CD4-positive, alpha-beta T cell treated with Interleukin-10 for 1 hour (primary cell): ENCODE results near the gene SNAP91.
"Not testable (repeated sequence)": the region's sequence is repeated elsewhere in the genome, so short reads cannot be mapped to it uniquely, and the experiment has no call there.

Source experiments
- DNase-seq: peaks from one replicate; pipeline ENCODE4 v3.0.0-alpha.2; 2020

SNAP91 gene

DNA sequence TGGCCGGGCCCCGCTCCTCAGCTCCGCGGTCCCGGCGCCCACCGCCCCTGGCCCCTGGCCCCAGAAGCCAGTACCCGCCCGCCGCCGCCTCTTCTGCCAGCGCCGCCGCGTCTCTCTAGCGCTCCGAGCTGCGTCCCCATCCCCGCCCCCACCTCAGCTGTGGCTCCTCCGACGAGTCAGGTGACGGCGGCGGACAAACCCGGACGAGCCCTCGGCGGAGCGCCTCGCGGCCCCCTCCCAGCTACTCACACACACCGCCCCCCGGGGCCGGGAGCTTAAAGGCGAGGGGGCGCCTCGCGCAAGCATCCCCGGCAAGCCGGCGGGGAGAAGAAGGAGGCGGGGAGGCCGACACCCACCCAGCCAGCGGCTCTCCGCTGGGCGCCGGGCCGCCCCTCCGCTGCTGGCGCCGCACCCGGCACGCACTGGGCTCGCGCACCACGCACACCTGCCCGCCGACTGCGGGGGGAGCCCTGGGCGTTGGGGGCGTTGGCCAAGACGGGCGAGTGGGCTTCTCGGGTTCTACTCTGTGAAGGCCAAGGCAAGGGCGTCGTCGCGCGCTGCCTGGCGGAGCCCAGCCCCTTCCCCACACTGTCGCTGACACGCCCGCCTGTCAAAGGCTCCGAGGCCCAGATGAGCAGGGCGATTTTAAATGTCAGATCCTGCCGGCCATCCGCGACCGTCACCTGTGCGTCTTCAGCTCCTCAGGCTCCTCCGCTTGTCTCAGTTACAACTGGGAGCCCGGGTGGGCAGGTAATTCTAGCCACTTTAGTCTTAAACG lies at the start of gene SNAP91:
Gene SNAP91, minus strand, starts transcription at position 132 of the 778 bp plus-strand sequence. CDS start 1,174 bp downstream, outside the sequence.
- no peak for DNase-seq

GRCh38 chr6:83758533-83758932 lies 49.6 kb upstream of the SNAP91 start:
- no peak for DNase-seq

DNA sequence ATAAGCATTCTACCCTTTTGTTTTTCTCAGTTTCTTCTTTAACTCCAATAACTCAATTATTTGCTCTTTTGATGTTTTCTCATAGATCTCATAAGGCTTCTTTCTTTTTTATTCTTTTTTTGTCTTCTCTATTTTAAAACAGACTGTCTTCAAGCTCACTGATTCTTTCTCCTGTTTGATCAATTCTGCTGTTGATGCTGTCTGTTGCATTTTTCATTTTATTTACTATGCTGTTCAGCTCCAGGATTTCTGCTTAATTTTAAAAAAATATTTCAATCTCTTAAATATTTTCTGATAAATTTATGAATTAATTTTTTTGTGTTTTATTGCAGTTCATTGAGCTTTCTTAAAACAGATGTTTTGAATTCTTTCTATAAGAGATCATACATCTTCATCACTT lies 48.1 kb upstream of the SNAP91 start:
- DNase-seq = no peak

DNA sequence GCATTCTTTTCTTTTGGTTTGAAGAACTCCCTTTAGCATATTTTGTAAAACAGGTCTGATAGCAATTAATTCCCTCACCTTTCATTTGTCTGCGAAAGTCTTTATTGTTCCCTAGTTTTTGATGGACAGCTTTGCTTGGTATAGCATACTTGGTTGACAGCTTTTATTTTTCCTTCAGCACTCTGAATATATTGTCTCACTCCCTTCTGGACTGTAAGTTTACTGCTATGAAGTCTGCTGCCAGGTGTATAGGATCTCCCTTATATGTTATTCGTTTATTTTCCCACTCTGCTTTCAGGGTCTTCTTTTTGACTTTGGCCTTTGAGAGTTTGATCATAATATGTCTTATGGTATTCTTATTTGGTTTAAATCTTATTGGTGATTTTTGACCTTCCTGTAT lies 47.7 kb upstream of the SNAP91 start:
- DNase-seq = no peak

DNA sequence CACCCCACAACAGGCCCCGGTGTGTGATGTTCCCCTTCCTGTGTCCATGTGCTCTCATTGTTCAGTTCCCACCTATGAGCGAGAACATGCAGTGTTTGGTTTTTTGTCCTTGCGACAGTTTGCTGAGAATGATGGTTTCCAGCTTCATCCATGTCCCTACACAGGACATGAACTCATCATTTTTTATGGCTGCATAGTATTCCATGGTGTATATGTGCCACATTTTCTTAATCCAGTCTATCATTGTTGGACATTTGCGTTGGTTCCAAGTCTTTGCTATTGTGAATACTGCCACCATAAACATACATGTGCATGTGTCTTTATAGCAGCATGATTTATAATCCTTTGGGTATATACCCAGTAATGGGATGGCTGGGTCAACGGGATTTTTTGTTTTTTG lies 43.5 kb upstream of the SNAP91 start:
- not testable (repeated sequence) for DNase-seq

DNA sequence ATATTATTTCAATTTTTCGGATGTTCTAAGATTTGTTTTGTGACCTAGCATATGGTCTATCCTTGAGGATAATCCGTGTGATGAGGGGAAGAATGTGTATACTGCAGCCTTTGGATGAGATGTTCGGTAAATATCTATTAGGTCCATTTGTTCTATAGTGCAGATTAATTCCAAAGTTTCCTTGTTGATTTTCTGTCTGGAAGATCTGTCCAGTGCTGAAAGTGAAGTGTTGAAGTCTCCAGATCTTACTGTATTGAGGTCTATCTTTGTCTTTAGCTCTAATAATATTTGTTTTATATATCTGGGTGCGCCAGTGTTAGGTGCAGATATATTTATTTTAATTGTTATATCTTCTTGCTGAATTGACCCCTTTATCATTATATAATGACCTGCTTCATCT lies 32.2 kb upstream of the SNAP91 start:
- no peak for DNase-seq

GRCh38 chr6:83735461-83735860 lies 26.6 kb upstream of the SNAP91 start:
- no peak for DNase-seq

- DNase-seq = no peak
These were observed 21.0 kb upstream of the SNAP91 start for GRCh38 chr6:83729871-83730270.

DNA sequence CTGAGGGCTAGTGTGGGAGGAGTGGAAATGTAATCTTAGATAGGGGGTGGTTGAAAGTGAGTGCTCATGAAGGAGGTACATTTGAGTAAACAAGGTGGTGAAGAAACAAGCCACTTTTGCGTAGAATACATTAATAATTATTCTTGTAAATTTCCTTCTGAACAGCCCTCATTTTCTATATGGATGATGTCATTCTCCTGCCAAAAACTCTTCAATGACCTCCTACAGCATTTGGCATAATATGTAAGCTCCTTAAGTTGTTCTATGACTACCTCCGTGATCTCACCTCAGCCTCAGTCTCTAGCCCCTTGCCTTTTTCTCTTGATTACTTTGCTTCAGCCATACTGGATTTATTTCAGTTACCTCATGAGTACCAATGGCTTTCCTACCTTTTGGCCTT lies 14.0 kb upstream of the SNAP91 start:
- DNase-seq = no peak

DNA sequence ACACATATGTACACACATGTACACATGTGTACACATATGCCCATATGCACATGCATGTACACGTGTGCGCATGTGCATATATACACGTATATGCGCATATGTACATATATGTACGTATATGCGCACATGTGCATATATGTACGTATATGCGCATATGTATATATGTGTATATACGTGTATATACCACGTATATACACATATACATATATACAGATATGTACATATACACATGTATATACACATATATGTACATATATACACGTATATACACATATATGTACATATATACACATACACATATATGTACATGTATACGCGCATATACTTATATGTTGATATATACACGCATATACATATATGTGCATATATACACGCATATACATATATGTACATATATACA lies 8.9 kb upstream of the SNAP91 start:
- DNase-seq = no peak

GRCh38 chr6:83711958-83712357 lies 3.1 kb upstream of the SNAP91 start:
- DNase-seq = no peak

DNA sequence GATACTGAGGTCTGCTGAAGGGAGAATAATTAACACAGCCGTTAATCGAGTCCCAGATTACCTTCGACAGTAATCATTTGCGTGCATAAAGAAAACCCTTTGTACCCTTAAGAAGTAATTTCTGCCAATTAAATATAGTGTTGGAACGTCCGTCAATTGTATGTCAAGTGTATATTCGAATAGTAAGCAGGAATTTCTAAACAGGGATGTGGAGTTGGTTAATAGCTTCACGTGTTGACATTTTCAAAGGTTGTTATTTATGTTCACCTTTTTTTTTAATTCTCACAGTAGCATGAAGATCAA lies 798 bp upstream of the SNAP91 start:
- DNase-seq = no peak

DNA sequence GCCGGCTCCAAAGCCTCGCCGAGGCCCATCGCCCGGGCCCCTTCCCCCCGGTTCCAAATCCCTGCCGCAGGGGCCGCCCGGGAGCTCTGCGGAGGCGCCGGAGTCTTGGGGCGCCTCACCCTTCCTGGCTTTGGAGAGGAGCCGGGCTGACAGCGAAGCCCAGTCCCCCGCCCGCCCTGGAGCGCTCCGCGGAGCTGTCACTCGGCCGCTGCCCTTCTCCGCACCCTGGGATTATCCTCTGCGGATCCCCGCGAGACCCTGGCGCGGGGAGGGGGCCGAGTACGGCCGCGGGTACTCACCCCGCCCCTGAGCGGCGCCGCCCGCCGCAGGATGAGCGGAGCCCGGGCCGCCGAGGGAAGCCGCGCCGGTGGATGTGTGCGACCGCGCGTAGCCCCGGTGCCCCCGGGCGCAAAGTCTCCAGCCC lies 343 bp downstream of the SNAP91 start:
- DNase-seq = no peak

DNA sequence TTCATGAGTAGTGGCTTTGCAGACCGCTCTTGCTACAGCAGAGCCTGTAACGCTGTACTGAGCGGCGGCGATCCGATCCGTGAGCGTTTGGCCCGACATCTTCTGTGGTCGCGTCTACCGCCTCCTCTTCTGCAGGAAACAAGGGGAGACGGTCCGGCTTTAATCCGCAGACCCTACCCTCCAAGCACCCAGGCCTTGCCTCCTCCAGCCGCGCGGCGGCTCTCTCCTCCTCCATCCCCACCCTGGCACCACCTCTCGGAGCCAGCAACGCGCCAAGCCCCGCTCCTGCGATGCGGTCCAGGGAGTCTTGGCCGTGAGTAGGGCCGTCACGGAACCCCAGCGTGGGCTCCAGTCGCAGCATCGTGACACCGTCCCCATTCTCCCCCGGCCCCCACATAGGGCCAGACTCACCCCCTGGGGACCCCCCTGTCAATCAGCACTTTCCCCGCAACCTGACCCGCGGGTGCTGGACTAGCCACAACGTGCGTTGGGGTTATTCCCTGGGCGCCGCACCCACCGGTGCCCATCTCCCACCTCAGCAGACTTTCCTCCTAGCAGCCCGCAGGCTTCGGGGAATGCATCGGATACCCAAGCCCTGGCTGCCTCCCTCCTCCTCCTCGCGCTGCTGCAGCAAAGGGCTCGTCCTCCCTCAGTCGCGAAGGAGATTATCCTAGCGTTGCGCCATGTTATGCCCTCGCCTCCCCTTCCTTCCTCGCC lies 914 bp downstream of the SNAP91 start:
- no peak for DNase-seq

DNA sequence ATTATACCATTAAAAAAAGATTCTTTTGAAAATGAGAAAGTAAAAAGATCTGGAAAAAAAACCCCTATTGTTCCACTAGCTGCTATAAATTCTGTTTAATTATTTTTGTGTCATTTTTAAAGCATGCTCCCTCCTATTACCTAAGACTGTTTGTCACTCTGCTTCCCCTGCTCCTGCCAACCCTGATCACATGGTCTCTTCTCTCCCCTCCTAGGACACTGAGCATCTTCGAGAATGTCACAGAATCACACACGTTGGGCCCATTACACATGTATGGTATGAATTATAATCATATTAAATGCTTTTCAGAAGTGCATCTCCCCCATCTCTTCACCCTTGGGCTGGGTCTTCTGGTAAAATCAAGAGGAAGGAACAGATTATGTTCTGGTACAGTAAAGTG lies 6.2 kb downstream of the SNAP91 start:
- no peak for DNase-seq

DNA sequence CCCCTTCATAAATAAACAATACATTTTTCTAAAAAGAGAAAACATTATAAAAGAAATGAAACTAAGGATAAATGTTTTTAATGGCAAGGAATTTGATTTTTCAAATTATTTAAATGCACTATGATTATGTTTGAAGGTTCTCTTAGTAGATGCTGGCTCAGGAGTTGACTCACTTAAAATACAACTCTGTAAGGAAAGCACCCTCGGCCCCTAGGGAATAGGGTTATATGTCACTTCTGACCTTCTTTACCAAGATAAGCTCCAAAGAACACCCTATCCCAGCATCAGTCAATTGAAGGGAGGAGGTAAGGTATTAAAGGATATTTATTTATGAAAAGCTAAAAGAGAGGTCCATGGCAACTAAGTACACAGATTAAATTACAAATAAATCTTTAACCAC lies 6.8 kb downstream of the SNAP91 start:
- DNase-seq = no peak

DNA sequence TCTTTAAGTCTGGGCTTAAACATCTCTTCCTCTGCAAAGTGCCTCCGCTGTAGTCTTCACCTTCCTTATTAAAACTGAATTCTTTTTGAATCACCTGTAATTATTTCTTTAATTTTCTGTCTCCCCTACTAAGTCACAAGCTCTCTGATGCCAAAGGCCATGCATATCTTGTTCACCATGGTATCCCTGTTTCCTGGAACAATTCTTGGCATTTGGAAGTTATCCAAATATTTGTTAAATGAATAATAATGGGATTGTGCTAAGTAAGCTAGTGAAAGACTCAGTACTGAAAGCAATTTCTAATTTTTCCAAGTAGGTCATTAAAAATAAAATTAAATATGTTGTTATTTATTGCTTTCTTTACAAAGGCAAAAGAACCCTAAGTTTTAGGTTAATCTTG lies 12.2 kb downstream of the SNAP91 start:
- no peak for DNase-seq

- DNase-seq = no peak
These were observed 23.4 kb downstream of the SNAP91 start for GRCh38 chr6:83685481-83685880.

- no peak for DNase-seq
These were observed 31.1 kb downstream of the SNAP91 start for GRCh38 chr6:83677791-83678190.

DNA sequence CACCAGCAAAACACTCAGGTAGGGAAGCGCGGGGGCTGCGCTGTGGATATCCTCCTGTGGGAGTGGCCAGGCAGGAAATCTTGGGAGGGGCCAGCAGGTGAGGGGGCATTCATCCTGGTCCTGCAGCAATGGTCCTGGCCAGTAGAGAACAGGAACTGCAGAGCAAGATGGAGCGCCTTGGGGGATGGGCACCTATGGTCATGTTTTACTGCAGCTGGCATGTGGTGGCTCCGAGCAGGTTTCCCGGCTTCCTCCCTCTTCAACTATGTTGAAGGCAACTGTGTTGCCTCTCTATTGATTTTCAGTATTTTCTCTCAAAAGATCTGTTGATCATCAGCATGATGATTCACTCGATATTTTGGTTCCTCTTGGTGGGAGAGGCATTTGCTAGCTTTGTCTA lies 70.9 kb downstream of the SNAP91 start:
- DNase-seq = no peak

GRCh38 chr6:83636800-83637199 lies 72.1 kb downstream of the SNAP91 start:
- DNase-seq = no peak

- DNase-seq = no peak
These were observed 75.3 kb downstream of the SNAP91 start for GRCh38 chr6:83633609-83634008.

- no peak for DNase-seq
These were observed 75.8 kb downstream of the SNAP91 start for GRCh38 chr6:83633149-83633548.

DNA sequence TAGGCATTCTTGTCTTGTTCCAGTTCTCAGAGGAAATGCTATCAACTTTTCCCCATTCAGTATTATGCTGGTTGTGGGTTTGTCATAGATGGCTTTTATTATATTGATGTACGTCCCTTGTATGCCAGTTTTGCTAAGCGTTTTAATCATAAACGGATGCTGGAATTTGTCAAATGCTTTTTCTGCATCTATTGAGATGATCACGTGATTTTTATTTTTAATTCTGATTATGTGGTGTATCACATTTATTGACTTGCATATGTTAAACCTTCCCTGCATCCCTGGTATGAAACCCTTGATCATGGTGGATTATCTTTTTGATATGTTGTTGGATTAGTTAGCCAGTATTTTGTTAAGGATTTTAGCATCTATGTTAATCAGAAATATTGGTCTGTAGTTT lies 79.0 kb downstream of the SNAP91 start:
- DNase-seq = not testable (repeated sequence)
